Measurements from ENCODE around the gene TNS3.
"Not testable (repeated sequence)": the region's sequence is repeated elsewhere in the genome, so short reads cannot be mapped to it uniquely, and the experiment has no call there.

TNS3 gene

DNA sequence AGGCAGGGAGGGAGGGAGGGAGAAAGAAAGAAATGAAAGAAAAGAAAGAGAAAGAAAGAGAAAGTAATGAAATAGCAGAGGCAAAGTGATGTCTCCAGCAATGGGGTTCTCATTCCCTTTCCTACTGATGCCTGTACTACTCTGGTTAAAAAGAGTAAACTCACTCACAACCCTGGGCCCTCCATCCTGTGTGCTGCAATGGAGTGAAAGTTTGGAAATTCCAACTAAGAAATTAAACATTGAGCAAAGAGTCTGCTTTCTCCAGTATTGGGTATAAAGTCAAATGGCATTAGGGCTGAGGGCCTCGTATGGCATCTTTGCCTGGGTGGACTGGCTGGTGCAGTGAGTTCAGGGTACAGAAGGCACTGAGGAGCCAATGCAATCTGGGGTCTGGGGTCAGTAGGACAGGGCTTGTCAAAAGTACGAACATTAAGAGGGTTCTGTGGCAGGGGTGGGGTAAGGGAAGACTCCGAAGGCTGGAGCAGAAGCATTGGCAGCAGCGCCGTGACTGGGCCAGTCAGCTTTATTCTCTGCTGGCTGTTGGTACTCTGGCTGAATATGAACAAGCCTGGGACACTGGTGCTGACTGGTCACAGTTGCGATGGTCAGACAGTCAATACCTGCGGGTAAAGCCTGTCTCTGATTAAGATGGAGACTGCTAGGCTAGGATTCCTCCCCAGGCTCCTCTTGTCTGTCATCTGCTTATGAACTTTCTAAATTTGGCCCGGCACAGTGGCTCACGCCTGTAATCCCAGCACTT is 24.1 kb upstream of the TNS3 start:
- no peak overlapping the region for H3K9ac ChIP-seq
- no peaks in the 10 kb centered on the region for H3K36me3 ChIP-seq (ENCODE audit: insufficient read depth)
- TF ChIP-seq, protein P1, sequence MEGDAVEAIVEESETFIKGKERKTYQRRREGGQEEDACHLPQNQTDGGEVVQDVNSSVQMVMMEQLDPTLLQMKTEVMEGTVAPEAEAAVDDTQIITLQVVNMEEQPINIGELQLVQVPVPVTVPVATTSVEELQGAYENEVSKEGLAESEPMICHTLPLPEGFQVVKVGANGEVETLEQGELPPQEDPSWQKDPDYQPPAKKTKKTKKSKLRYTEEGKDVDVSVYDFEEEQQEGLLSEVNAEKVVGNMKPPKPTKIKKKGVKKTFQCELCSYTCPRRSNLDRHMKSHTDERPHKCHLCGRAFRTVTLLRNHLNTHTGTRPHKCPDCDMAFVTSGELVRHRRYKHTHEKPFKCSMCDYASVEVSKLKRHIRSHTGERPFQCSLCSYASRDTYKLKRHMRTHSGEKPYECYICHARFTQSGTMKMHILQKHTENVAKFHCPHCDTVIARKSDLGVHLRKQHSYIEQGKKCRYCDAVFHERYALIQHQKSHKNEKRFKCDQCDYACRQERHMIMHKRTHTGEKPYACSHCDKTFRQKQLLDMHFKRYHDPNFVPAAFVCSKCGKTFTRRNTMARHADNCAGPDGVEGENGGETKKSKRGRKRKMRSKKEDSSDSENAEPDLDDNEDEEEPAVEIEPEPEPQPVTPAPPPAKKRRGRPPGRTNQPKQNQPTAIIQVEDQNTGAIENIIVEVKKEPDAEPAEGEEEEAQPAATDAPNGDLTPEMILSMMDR (conservative IDR thresholded peaks at IDR 0.05; ENCODE audit: low read depth, low read length): no peak
- H3K27me3 ChIP-seq (ENCODE audit: insufficient read depth, low read depth): no peaks in the 10 kb centered on the region
- no peaks in the 10 kb centered on the region for H4K20me1 ChIP-seq (ENCODE audit: insufficient read depth)
- H2AFZ ChIP-seq (ENCODE audit: low read depth): no peak overlapping the region
- no peak overlapping the region for H3K4me2 ChIP-seq
- no peak overlapping the region for H3K4me3 ChIP-seq (IDR thresholded peaks at IDR 0.05; ENCODE audit: insufficient read depth, low read depth, low read length)
- no peaks in the 10 kb centered on the region for H3K79me2 ChIP-seq (ENCODE audit: insufficient read depth, low read depth)
- no peak overlapping the region for H3K27ac ChIP-seq
- no peaks in the 10 kb centered on the region for H3K4me1 ChIP-seq (ENCODE audit: low read depth, poor library complexity, severe bottlenecking)

DNA sequence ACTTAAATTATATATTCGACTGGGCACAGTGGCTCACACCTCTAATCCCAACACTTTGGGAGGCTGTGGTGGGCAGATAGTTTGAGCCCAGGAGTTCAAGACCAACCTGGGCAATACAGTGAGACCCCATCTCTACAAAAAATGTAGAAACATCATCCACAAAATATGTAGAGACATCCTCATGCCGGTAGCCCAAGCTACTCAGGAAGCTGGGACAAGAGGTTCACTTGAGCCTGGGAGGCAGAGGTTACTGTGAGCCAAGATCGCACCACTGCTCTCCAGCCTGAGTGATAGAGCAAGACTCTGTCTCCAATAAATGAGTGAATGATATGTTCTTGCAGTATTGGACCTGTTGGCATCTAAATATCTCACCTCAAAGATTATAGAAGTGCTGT is 22.6 kb upstream of the TNS3 start:
- Histone ChIP-seq H3K36me3 (ENCODE audit: insufficient read depth) (no peaks in the 10 kb centered on the region), H3K27ac (no peak overlapping the region), H2AFZ (ENCODE audit: low read depth) (no peak overlapping the region), H3K4me2 (no peak overlapping the region), H3K79me2 (ENCODE audit: insufficient read depth, low read depth) (no peaks in the 10 kb centered on the region), H3K9ac (no peak overlapping the region), H3K4me3 (IDR thresholded peaks at IDR 0.05; ENCODE audit: insufficient read depth, low read depth, low read length) (no peak overlapping the region), H3K4me1 (ENCODE audit: low read depth, poor library complexity, severe bottlenecking) (no peaks in the 10 kb centered on the region), H3K27me3 (ENCODE audit: insufficient read depth, low read depth) (no peaks in the 10 kb centered on the region), H4K20me1 (ENCODE audit: insufficient read depth) (no peaks in the 10 kb centered on the region)
- TF ChIP-seq, protein P1 (conservative IDR thresholded peaks at IDR 0.05; ENCODE audit: low read depth, low read length): no peak

DNA sequence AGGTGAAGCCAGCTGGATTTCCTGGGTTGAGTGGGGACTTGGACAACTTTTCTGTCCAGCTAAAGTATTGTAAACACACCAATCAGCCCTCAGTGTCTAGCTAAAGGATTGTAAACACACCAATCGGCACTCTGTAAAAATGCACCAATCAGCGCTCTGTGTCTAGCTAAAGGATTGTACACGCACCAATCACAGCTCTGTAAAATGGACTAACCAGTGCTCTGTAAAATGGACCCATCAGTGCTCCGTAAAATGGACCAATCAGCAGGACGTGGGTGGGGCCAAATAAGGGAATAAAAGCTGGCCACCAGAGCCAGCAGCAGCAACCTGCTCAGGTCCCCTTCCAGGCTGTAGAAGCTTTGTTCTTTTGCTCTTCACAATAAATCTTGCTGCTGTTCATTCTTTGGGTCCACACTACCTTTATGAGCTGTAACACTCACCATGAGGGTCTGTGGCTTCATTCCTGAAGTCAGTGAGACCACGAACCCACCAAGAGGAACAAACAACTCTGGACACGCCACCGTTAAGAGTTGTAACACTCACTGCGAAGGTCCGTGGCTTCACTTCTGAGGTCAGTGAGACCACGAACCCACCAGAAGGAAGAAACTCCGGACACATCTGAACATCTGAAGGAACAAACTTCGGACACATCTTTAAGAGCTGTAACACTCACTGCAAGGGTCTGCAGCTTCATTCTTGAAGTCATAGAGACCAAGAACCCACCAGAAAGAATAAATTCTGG is 21.8 kb upstream of the TNS3 start:
- not testable (repeated sequence) for H3K27ac ChIP-seq; H3K4me2 ChIP-seq; H4K20me1 ChIP-seq (ENCODE audit: insufficient read depth); H3K36me3 ChIP-seq (ENCODE audit: insufficient read depth); H3K4me1 ChIP-seq (ENCODE audit: low read depth, poor library complexity, severe bottlenecking); H3K9ac ChIP-seq; H3K27me3 ChIP-seq (ENCODE audit: insufficient read depth, low read depth); H2AFZ ChIP-seq (ENCODE audit: low read depth); H3K79me2 ChIP-seq (ENCODE audit: insufficient read depth, low read depth); H3K4me3 ChIP-seq (IDR thresholded peaks at IDR 0.05; ENCODE audit: insufficient read depth, low read depth, low read length)

DNA sequence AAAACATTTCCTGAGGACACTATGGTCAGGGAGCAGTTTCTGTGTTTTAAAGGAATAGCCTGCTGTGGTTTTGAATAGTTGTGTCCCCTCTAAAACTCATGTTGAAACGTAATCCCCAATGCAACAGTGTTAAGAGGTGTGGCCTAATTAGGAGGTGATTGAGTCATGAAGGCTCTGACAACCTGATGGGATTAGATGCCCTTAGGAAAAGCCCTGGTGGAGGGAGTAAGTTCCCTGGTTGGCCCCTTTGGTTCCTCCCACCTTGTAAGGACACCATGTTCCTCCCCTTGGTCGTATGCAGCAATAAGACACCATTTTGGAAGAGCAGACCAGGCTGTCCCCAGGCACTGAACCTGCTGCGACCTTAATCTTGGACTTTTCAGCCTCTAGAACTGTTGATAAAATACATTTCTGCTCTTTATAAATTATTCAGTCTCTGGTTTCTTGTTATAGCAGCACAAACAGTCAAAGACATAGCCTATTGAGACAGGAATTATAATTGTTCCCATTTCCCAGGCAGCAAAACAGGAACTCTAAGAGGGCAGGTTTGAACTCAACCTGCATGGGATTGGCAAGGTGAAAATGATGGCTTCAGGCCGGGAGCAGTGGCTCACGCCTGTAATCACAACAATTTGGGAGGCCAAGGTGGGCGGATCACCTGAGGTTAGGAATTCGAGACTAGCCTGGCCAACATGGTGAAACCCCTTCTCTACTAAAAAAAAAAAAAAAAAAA is 20.5 kb upstream of the TNS3 start:
- Histone ChIP-seq H3K4me1 (ENCODE audit: low read depth, poor library complexity, severe bottlenecking) (no peaks in the 10 kb centered on the region), H3K36me3 (ENCODE audit: insufficient read depth) (no peaks in the 10 kb centered on the region), H3K4me3 (IDR thresholded peaks at IDR 0.05; ENCODE audit: insufficient read depth, low read depth, low read length) (no peak overlapping the region), H3K9ac (no peak overlapping the region), H3K79me2 (ENCODE audit: insufficient read depth, low read depth) (no peaks in the 10 kb centered on the region), H3K27me3 (ENCODE audit: insufficient read depth, low read depth) (no peaks in the 10 kb centered on the region), H4K20me1 (ENCODE audit: insufficient read depth) (no peaks in the 10 kb centered on the region), H2AFZ (ENCODE audit: low read depth) (no peak overlapping the region), H3K27ac (no peak overlapping the region), H3K4me2 (no peak overlapping the region)
- TF ChIP-seq, protein P1 (conservative IDR thresholded peaks at IDR 0.05; ENCODE audit: low read depth, low read length): no peak

Data from KMS-11 (cell line).